Endothelial cell of umbilical vein (primary cell): ENCODE measurements around the gene MAPK9. TPM values are rescaled to one million over a fixed set of nuclear protein-coding genes. Genes with fewer than 3 reads are reported as not detected.

Experiments used
- BruUV-seq: library from RNA; stranded (reverse); fragments of 400-500 nt; replicated peaks from 2 replicates; lab custom pipeline; 2021; lab: Mats Ljungman, UMichigan
- CTCF ChIA-PET: fragments of 300-600, 350-600 bp; sonication (Branson Sonifier 250); formaldehyde crosslinking; loops from one replicate; lab custom pipeline; 2021; ENCODE audit warnings: antibody characterized with exemption, inconsistent platforms; lab: Charles Lee
- POLR2A ChIA-PET: fragments of 300-600, 350-600 bp; sonication (Branson Sonifier 250); formaldehyde crosslinking; loops from one replicate; lab custom pipeline; 2021; ENCODE audit warnings: antibody characterized with exemption, inconsistent platforms; lab: Charles Lee
- DNase-seq: peaks from one replicate; pipeline ENCODE4 v3.0.0-alpha.2; 2011; ENCODE audit warnings: low read depth, low spot score
- FAIRE-seq: peaks from 2 replicates; lab custom pipeline; 2011; peaks lifted over from hg19 to GRCh38; lab: Jason Lieb, UNC
- H2AFZ ChIP-seq: 2 replicates; pipeline ENCODE4 v1.6.0; 2012; ENCODE audit warnings: low read depth, low read length, control low read depth, inconsistent platforms
- H3K27ac ChIP-seq: 2 replicates; pipeline ENCODE4 v1.5.1; 2011; ENCODE audit warnings: low read depth, mild to moderate bottlenecking, control low read depth, low read length, moderate library complexity; ENCODE audit not compliant: insufficient read depth
- H3K27me3 ChIP-seq, 2 experiments: 2 replicates each; pipeline versions ENCODE4 v1.6.0 to v1.6.1; 2011; ENCODE audit warnings: low read length in 2 of 2, mixed read lengths in 1 of 2; ENCODE audit not compliant: control insufficient read depth in 2 of 2, insufficient read depth in 2 of 2
- H3K36me3 ChIP-seq, 2 experiments: 2 replicates in 1 of 2; 3 replicates in 1 of 2; pipeline ENCODE4 v1.5.1; 2011; ENCODE audit warnings: low read length in 2 of 2, mild to moderate bottlenecking in 1 of 2, moderate library complexity in 1 of 2; ENCODE audit not compliant: control insufficient read depth in 2 of 2, insufficient read depth in 2 of 2; ENCODE audit errors: extremely low read depth in 1 of 2
- H3K4me1 ChIP-seq: 3 replicates; pipeline ENCODE4 v1.5.1; 2011; ENCODE audit warnings: mild to moderate bottlenecking, low read length; ENCODE audit not compliant: control insufficient read depth, insufficient read depth; ENCODE audit errors: extremely low read depth
- H3K4me2 ChIP-seq: 2 replicates; pipeline ENCODE4 v1.6.1; 2011; ENCODE audit warnings: low read length, control low read depth, mixed read lengths; ENCODE audit not compliant: insufficient read depth
- H3K4me3 ChIP-seq, 3 experiments: fragments of 200-600 bp in 1 of 3; sonication (generic), shearing (Covaris generic) in 1 of 3; replicated peaks in 1 of 3; 2 replicates each; pipeline ENCODE4 v1.5.1; 2011 to 2016; ENCODE audit warnings: control low read depth in 3 of 3, low read length in 3 of 3, mild to moderate bottlenecking in 2 of 3, inconsistent platforms in 1 of 3, low read depth in 1 of 3, moderate library complexity in 1 of 3; ENCODE audit not compliant: insufficient read depth in 1 of 3
- H3K79me2 ChIP-seq: 2 replicates; pipeline ENCODE4 v1.6.0; 2012; ENCODE audit warnings: low read length, inconsistent platforms; ENCODE audit not compliant: control insufficient read depth, insufficient read depth
- H3K9ac ChIP-seq: replicated peaks from 2 replicates; pipeline ENCODE3; 2011; ENCODE audit warnings: low read length, control low read depth; ENCODE audit not compliant: insufficient read depth; ENCODE audit errors: extremely low read depth
- H3K9me1 ChIP-seq: replicated peaks from 3 replicates; pipeline ENCODE4 v1.6.0; 2011; ENCODE audit warnings: mild to moderate bottlenecking, low read length; ENCODE audit not compliant: control insufficient read depth, insufficient read depth; ENCODE audit errors: extremely low read depth
- H3K9me3 ChIP-seq: replicated peaks from 2 replicates; pipeline ENCODE4 v1.5.1; 2012; ENCODE audit warnings: low read length, inconsistent platforms; ENCODE audit not compliant: control insufficient read depth, insufficient read depth
- H4K20me1 ChIP-seq: replicated peaks from 2 replicates; pipeline ENCODE3; 2011; ENCODE audit warnings: mild to moderate bottlenecking, low read length; ENCODE audit not compliant: control insufficient read depth, insufficient read depth; ENCODE audit errors: extremely low read depth
- EZH2 ChIP-seq: IDR thresholded peaks from 2 replicates; pipeline ENCODE4 v1.6.1; 2012; ENCODE audit warnings: borderline replicate concordance, low read depth, mild to moderate bottlenecking, moderate library complexity, low read length, inconsistent platforms; ENCODE audit not compliant: severe bottlenecking
- FOS ChIP-seq: IDR thresholded peaks from 2 replicates; pipeline ENCODE4 v1.6.1; 2011; ENCODE audit warnings: mild to moderate bottlenecking, low read length, moderate library complexity, borderline replicate concordance; ENCODE audit not compliant: insufficient read depth
- GATA2 ChIP-seq: IDR thresholded peaks from 2 replicates; pipeline ENCODE4 v1.7.0; 2011; ENCODE audit warnings: low read depth, mild to moderate bottlenecking, moderate library complexity, mixed read lengths, low read length; ENCODE audit not compliant: insufficient read length, insufficient read depth
- JUN ChIP-seq: IDR thresholded peaks from 2 replicates; pipeline ENCODE4 v1.6.1; 2011; ENCODE audit warnings: borderline replicate concordance, low read depth; ENCODE audit not compliant: insufficient read length, insufficient read depth
- MAX ChIP-seq: IDR thresholded peaks from 2 replicates; pipeline ENCODE4 v1.6.1; 2011; ENCODE audit not compliant: insufficient read depth, insufficient read length
- MYC ChIP-seq: IDR thresholded peaks from one replicate; pipeline ENCODE4 v1.6.1; 2011; ENCODE audit warnings: mild to moderate bottlenecking, low read depth, low read length
- POLR2A ChIP-seq: IDR thresholded peaks from 2 replicates; pipeline ENCODE4 v1.6.1; 2012; ENCODE audit warnings: low read depth, mild to moderate bottlenecking, control low read depth, low read length
- POLR2AphosphoS5 ChIP-seq: IDR thresholded peaks from 2 replicates; pipeline ENCODE4 v1.6.1; 2012; ENCODE audit warnings: low read depth, mild to moderate bottlenecking, control low read depth, low read length, moderate library complexity; ENCODE audit not compliant: insufficient read depth
- dilution Hi-C: fragments of 300-500 bp; cut with MboI; formaldehyde crosslinking; loops from one replicate; pipeline ENCODE4 v1.15.0; 2019; ENCODE audit warnings: low sequenced_read_pairs; ENCODE audit not compliant: extremely low pct_ligation_motif_present
- intact Hi-C: fragments of 100-400 bp; cut with micrococcal nuclease; formaldehyde crosslinking; loops from one replicate; pipeline ENCODE4 v1.10.0; 2022
- polyA plus RNA-seq, 4 experiments: library from polyadenylated mRNA; depleted of rRNA in 3 of 4; stranded (reverse) in 3 of 4; unstranded in 1 of 4; fragments of >200 nt; gene quantifications; 2 replicates each; pipeline versions ENCODE4 v1.2.1 to v1.2.3, GENCODE V29; 2011 to 2012; ENCODE audit warnings: missing spikeins in 1 of 4
- total RNA-seq: library from RNA; stranded (reverse); gene quantifications from 2 replicates; pipeline ENCODE4 v1.2.3, GENCODE V29; 2021
- TF ChIP-seq, protein P1 (sequence below), 2 donors: IDR thresholded peaks; 1 replicate in 1 of 2; 2 replicates in 1 of 2; pipeline ENCODE4 v1.5.1; 2011; ENCODE audit warnings: low read length in 2 of 2, mild to moderate bottlenecking in 2 of 2, moderate library complexity in 2 of 2, control low read depth in 1 of 2, inconsistent platforms in 1 of 2, low read depth in 1 of 2; ENCODE audit not compliant: insufficient read depth in 1 of 2; ENCODE audit errors: extremely low read depth in 1 of 2

Gene MAPK9
- total and polyA plus RNA-seq, 2 donors (not counting 3 experiments of a cell fraction or from before 2014, with no cell fraction given): 24.6 to 34.8 TPM

- no peak overlapping the region for H3K27ac ChIP-seq
- no peaks in the 10 kb centered on the region for H3K4me1 ChIP-seq
- DNase-seq (no peak), FAIRE-seq (no peak)
- H3K9me3 ChIP-seq: no peaks in the 10 kb centered on the region
- ChIA-PET POLR2A (no interaction called here), CTCF (no interaction called here)
- no peak overlapping the region for H3K9ac ChIP-seq
- H4K20me1 ChIP-seq: no peaks in the 10 kb centered on the region
- BruUV-seq: TSS peak; percentile 17
- TF ChIP-seq MAX: no peak
- no peak for TF ChIP-seq POLR2A
- no peak for TF ChIP-seq JUN
- TF ChIP-seq, protein P1, sequence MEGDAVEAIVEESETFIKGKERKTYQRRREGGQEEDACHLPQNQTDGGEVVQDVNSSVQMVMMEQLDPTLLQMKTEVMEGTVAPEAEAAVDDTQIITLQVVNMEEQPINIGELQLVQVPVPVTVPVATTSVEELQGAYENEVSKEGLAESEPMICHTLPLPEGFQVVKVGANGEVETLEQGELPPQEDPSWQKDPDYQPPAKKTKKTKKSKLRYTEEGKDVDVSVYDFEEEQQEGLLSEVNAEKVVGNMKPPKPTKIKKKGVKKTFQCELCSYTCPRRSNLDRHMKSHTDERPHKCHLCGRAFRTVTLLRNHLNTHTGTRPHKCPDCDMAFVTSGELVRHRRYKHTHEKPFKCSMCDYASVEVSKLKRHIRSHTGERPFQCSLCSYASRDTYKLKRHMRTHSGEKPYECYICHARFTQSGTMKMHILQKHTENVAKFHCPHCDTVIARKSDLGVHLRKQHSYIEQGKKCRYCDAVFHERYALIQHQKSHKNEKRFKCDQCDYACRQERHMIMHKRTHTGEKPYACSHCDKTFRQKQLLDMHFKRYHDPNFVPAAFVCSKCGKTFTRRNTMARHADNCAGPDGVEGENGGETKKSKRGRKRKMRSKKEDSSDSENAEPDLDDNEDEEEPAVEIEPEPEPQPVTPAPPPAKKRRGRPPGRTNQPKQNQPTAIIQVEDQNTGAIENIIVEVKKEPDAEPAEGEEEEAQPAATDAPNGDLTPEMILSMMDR (IDR thresholded peaks at IDR 0.05; ENCODE audit: extremely low read depth in 1 of 2, insufficient read depth in 1 of 2, low read depth in 1 of 2, low read length in 2 of 2): no peak
- no peak for TF ChIP-seq MYC
- TF ChIP-seq EZH2: no peak
- dilution Hi-C loops (no loop called here), intact Hi-C loops (no loop called here)
- no peaks in the 10 kb centered on the region for H3K79me2 ChIP-seq
- H3K36me3 ChIP-seq: peaks cover 3 to 9% of the 10 kb centered on the region in 2 experiments
- H3K27me3 ChIP-seq: no peaks in the 10 kb centered on the region
- no peaks in the 10 kb centered on the region for H3K9me1 ChIP-seq
- H2AFZ ChIP-seq: no peak overlapping the region
- no peak overlapping the region for H3K4me2 ChIP-seq
- no peak overlapping the region for H3K4me3 ChIP-seq
Measured at GRCh38 chr5:180235846-180236245, 56.0 kb downstream of the MAPK9 start.

DNA sequence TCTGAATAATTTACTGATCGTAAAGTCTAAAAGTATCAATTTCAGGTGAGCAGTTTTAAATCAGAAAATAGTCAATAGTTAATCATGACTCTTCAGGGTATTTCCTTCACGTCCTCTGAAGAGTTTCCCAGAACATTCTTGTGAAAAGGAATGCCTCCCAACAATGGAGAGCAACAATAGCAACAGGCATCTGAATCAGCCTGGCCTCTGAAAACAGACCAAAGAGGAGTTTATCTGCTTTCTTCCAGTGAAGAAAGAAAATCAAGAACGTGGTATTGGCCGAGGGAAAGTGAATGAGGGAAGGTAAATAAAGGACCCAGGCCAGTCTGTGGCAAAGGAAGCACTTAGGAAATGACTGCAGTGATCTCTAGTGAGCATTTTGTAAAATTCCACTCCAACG lies 56.8 kb downstream of the MAPK9 start:
- peaks cover 3 to 4% of the 10 kb centered on the region in 2 experiments for H3K36me3 ChIP-seq
- H2AFZ ChIP-seq: no peak overlapping the region
- DNase-seq (no peak), FAIRE-seq (no peak)
- no peaks in the 10 kb centered on the region for H3K9me1 ChIP-seq
- no peaks in the 10 kb centered on the region for H3K79me2 ChIP-seq
- H3K27me3 ChIP-seq: no peaks in the 10 kb centered on the region
- no peaks in the 10 kb centered on the region for H3K4me1 ChIP-seq
- no peak overlapping the region for H3K4me3 ChIP-seq
- dilution Hi-C loops: no loop called here
- intact Hi-C loops: no loop called here
- ChIA-PET CTCF (no interaction called here), POLR2A (no interaction called here)
- H3K9me3 ChIP-seq: no peaks in the 10 kb centered on the region
- H3K4me2 ChIP-seq: no peak overlapping the region
- no peak overlapping the region for H3K27ac ChIP-seq
- no TSS peak for BruUV-seq
- H3K9ac ChIP-seq: no peak overlapping the region
- H4K20me1 ChIP-seq: no peaks in the 10 kb centered on the region
- TF ChIP-seq, protein P1 (IDR thresholded peaks at IDR 0.05; ENCODE audit: extremely low read depth in 1 of 2, insufficient read depth in 1 of 2, low read depth in 1 of 2, low read length in 2 of 2): no peak
- TF ChIP-seq EZH2 (no peak), FOS (no peak), MYC (no peak), MAX (no peak), POLR2AphosphoS5 (no peak), GATA2 (no peak), JUN (no peak), POLR2A (no peak)
